Ramos (cell line): ENCODE measurements around the gene ME3.
"Not testable (repeated sequence)": the region's sequence is repeated elsewhere in the genome, so short reads cannot be mapped to it uniquely, and the experiment has no call there.

Experiments used
- in situ Hi-C: fragments of 300-500 bp; cut with MboI; formaldehyde crosslinking; loops from one replicate; pipeline ENCODE4 v1.14.3; 2022; ENCODE audit warnings: low sequenced_read_pairs; ENCODE audit not compliant: unreplicated experiment

Gene ME3

DNA sequence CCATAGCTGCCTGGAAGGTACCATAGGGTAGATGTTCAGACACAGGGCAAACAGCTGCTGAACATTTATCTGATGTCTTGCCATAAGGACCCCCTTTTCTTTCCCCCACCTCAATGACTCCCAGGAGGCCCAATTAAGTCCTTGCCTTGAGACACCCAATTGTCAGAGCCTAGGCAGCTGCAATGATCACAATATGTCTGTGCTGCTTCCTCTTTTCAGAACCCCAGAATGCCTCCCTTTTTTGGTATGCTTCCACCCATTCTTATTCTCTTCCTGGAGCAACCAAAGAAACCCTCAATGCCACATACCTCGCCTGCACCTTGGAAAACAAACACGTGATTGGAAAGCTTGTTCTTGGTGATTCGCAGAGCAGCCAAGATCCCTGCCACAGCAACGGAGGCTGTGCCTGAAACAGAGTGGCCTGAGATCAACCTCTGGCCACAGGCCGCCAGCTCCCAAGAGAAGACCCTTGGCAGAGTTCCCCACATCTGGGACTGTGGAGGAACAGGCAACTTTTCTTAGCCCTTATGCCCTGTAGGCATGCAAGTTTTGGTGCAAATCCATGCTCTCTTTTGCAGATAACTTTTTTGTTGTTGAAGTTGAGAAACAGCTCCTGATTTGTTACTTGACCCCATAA lies 222.3 kb downstream of the ME3 start:
- in situ Hi-C loops = loop anchor here (10.0 kb wide), 1 partner anchor 365 kb away; no protein-coding TSS in a partner anchor

DNA sequence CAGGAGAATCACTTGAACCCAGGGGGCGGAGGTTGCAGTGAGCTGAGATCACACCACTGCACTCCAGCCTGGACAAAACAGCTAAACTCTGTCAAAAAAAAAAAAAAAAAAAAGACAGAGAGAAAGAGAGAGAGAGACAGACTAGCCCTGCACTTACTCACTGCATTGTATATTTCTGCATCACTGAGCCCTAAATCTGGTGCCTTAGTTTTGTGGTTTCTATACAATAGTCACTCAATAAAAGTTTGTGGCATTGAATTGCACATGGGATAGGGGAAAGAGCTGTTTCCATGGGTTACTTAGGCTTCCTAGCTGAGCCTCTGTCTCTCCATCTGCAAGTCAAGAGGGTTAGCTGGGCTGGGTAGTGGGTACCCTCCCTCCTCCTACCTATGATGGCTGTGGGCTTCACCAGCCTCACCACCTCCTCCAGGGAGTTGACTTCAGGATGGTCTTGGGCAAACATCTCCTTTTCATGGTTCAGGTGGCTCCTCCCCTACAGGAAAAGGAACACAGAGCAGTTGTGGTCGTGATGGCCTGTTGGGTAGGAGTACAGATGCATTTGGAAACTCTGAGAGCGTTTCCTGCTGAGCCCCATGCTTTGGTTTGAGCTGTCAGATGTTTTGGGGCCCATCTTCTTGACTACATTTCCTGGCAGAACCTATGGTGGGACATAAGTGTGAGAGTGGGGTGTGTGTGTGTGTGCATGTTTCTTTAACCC lies 224.5 kb downstream of the ME3 start:
- in situ Hi-C loops = no loop called here

DNA sequence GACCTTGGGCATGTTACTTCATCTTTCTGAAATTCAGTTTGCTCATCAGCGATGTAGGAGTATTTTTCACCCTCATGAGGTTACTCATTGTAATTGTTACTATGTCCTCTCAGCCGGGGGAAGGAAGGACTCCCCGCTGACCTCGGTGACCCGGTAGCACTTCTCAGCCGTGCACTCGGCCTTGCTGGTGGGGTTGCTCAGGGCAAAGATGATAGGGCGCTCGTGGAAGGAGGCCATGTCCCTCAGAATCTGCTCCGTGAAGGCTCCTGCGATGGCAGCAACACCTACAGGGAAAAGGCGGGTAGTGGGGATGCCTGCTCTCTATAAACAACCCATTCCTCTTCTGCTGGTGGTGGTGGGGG lies 225.5 kb downstream of the ME3 start:
- in situ Hi-C loops = no loop called here

DNA sequence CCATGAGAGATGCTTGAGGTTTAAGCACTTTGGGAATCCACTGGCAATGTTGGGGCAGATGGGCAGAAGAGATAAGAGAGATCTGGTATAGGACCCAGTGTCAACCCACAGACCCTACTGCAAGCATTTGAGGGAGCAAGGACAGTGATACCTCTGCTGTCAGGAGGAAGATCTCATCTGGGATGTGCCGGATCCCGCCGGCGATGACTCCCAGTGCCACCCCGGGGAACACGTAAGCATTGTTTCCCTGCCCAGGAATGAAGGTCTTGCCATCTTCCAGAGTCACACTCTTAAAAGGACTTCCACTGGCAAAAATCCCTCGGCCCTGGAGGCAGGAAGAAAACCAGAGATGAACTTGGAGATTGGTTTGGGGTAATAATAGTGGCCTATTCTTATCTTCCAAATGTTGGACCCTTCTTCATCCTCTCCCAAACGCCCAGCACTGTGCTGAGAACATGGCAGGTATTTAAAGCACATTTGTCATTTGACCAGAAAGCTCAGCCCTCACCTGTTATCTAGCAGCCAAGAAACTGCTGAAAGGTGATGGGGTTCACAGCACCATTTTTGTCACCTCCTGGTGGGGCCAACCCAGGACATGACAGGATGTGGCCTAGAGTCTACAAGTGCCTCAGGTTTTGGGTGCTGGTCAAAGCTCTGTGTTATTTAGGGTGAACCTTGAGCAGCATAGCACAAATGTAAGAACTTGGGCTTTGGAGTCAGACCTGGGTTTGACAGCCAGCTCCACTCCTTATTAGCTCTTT lies 226.1 kb downstream of the ME3 start:
- in situ Hi-C loops = no loop called here

DNA sequence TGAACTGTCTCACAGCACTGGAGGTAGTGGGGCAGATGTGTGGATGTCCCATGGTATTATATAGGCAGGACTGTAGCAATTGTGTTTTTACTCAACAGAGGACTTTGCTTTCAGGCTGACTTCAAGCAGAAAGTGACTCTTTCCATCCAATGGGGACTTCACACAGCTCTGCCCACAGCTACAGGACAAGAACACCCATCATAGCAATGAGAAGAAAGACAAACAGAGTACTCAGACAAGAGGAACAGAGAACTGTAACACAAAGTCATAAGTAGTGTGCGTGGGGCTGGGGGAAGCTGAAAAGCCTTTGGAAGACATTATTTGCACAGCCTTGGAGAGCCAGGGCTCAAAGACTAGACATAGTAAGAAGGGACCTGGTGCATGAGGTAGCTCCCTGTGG lies 227.4 kb downstream of the ME3 start:
- in situ Hi-C loops = no loop called here

DNA sequence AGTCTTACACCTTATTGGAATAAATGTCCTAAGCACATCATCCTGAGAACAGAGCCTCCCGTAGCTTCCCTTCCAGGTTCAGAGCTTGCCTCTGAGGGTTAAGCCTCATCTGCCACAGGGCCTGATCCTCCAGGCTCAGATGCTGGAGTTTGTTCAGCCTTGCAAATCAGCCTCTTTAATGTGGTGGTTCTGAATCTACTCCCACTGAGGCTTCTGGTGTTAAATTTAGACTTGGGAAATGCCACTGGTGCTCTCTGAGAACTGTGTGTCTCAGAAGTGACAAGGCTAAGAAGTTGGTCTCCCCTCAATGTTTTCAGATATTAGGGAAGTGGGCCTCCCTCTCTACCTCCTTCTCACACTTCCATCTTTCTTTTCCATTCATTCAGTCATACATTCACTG lies 229.0 kb downstream of the ME3 start:
- in situ Hi-C loops = no loop called here

DNA sequence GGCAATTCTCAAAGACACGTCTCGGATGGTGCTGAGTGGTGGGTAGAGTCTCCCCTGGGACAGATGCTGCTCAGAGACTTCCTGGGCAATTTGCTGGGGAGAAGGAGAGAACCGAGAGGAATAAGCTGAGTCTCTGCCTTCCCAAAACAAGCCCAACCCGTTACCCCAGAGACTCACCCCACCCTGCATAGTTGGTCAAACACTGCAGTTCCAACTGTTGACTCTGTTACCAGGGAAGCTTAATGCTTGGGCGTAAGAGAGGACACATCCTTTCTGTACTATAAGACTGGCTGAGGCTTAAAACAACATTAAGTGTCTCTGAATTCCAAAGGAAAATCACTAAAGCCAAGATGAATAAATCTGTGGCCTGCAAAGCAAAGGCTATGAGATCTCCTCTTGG lies 229.6 kb downstream of the ME3 start:
- in situ Hi-C loops = no loop called here

DNA sequence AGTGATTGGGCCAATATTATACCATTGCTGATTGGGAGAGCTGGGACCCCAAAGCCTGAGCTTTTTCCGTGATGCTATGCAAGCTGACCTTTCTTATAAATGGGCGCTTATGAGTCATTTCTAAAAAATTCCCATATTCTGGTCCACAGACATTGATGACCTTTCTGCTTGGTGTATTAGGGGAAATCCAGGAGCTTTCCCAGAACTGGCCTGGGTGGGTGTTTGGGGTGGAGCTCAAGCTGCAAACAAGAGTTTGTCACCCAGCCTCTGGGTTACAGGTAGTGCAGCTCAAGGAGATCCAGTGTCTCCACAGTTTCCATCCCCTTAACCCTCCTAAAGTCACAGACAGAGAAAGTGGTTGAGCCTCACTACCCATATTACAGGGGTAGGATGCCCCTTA lies 230.0 kb downstream of the ME3 start:
- in situ Hi-C loops = no loop called here

DNA sequence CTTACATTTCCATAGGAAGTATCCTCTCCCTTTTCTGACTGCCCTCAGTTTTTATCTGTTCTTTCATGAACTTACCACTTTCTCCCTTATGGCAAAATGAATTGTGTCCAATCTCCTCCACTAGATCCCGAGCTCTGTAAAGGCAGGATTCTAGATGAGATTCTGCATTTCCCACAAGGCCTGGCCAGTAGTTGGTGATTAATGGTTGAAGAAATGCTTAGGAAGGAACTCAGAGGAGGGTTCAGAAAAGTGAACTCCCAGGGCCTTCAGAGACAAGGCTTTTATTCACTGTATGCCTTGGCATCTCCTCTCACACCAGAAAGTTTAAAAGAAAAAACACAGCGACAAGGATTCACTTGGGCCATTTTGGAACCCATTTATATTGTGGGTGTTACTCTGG lies 231.6 kb downstream of the ME3 start:
- in situ Hi-C loops = no loop called here

DNA sequence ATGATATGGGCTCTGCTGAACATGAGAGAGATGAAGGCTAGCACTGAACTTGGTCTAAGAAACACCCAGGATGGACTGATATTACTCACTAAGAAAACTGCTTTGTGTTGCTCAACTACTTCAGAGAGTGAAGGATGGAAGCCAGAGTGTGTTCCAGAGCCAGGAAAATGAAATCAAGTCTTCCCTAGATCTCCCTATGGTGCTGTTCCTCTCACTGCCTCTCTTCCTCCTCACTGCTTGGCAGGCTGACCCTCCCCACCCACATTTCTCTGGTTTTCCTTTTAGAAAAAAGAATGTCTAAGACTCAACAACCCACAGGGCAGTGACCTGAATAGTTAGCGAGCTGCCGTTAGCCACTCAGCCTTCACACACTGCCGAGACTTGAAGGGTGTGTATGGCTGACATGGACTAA lies 232.1 kb downstream of the ME3 start:
- in situ Hi-C loops = no loop called here

DNA sequence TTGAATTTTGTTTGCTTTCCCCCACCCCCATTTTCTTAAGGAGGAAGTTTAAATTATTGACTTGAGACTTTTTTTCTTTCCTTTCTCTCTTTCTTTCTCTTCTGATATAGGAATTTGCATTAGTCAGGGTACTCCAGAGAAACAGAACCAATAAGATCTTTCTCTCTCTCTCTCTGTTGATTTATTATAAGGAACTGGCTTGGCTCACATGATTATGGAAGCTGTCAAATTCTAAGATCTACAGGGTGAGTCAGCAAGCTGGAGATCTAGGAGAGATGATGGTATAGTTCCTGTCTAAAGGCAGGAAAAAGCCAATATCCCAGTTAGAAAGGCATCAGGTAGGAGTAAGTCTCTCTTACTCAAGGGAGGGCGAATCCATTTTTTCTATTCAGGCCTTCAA lies 233.7 kb downstream of the ME3 start:
- in situ Hi-C loops = no loop called here

DNA sequence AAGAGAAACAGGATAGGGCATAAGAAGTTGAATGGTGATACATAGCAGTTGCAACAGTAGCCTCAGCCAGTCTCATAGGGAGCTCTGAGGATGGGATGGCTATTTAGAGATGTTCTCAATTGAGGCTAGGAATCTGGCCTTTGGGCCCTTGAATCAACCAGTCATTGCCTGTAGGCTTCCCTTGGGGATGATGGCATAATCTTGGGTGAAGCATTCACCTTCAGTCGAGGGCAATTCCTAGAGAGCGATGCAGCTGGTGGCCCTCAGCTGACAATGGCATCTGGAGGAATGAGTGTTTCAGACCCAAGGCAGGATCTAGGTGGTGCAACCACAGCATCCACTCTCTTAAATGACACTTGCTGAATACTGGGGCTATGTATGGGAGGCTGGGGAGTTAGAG lies 236.7 kb downstream of the ME3 start:
- in situ Hi-C loops = no loop called here

DNA sequence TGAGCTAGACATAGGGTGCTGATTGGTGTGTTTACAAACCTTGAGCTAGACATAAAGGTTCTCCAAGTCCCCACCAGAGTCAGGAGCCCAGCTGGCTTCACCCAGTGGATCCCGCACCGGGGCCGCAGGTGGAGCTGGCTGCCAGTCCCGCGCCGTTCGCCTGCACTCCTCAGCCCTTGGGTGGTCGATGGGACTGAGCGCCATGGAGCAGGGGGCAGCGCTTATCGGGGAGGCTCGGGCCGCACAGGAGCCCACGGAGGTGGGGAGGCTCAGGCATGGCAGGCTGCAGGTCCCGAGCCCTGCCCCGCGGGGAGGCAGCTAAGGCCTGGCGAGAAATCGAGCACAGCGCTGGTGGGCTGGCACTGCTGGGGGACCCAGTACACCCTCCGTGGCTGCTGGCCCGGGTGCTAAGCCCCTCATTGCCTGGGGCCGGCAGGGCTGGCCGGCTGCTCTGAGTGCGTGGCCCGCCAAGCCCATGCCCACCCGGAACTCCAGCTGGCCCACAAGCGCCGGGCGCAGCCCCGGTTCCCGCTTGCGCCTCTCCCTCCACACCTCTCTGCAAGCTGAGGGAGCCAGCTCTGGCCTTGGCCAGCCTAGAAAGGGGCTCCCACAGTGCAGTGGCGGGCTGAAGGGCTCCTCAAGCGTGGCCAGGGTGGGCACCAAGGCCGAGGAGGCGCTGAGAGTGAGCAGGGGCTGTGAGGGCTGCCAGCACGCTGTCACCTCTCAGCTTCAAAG lies 238.9 kb downstream of the ME3 start:
- in situ Hi-C loops = not testable (repeated sequence)

DNA sequence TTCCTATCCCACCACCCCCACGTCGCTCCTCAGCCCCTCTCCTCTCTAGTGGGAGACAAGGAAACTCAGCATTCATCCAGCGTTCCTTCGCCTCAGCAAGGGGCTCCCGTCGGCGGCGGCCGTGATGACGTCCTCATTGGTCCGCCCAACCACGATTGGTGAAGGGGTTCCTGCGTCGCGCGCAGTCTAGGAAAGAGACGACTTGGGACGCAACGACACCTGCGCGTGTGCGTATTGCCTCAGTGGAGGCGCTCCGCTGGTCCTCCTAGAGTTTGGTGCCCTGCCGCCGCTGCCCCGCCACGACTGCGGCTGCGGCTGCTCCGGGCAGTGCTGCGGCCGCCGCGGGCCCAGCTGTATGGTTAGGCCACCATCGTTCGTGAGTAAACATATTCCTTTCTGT lies 241.2 kb downstream of the ME3 start:
- in situ Hi-C loops = no loop called here

DNA sequence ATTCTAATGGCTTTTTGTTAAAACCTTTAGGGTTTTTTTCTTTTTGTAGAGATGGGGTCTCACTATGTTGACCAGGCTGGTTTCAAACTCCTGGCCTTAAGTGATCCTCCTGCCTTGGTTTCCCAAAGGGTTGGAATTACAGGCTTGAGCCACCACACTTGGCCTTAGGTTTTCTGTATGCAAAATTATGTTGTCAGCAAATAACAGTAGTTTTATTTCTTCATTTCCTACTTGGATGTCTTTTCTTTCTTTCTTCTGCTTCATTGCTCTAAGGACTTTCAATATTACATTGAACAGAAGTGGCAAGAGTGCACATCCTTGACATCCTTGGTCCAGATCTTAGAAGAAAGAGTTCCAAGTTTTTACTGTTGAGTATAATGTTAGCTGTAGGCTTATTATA lies 245.0 kb downstream of the ME3 start:
- in situ Hi-C loops = no loop called here

DNA sequence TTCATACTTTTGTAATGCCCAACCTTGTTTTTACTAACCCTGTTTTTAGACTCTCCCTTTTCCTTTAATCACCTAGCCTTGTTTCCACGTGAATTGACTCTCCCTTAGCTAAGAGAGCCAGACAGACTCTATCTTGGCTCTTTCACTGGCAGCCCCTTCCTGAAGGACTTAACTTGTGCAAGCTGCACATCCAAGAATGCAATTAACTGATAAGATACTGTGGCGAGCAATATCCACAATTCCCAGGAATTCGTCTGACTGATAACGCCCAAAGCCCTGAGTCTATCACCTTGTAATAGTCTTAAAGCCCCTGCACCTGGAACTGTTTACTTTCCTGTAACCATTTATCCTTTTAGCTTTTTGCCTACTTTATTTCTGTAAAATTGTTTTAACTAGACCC lies 248.9 kb downstream of the ME3 start:
- in situ Hi-C loops = not testable (repeated sequence)

DNA sequence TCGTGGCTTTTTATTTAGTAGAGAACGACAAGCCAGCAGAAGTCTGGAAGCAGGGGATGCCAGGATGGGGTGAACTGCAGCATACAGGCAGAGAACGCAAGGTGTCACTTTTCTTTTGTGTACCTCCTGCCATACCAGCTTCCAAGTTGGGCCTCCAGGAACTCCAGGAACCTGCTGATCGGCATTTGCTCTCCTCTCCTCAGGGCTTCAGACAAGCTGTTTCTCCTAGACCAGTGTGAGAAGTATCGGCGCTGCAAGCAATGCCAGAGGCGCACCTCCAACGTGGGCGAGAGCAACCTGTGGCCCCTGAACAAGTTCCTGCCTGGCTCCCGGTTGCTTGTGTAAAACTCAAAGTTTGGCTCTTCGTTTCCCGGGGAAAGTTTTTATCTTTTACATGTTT lies 250.0 kb downstream of the ME3 start:
- in situ Hi-C loops = no loop called here

DNA sequence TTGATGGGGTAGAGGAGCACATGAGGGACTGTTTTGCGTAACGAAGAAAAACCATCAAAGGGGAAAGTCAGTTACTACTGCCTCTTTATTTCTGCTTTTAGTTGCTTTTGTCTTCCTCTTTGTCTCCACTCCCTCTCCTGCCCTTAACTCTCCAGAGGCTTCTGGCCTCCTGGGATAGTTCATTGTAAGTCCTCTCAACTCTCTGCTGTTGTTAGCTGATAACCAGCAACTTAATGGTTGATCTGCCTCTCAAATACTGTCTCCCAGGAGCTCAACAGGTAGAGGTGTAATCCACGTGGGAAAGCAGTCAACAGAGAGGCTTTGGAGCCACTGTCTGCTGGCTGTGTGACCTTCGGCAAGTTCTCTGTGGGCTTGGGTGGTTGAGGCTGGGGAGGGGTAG lies 250.5 kb downstream of the ME3 start:
- in situ Hi-C loops = no loop called here

DNA sequence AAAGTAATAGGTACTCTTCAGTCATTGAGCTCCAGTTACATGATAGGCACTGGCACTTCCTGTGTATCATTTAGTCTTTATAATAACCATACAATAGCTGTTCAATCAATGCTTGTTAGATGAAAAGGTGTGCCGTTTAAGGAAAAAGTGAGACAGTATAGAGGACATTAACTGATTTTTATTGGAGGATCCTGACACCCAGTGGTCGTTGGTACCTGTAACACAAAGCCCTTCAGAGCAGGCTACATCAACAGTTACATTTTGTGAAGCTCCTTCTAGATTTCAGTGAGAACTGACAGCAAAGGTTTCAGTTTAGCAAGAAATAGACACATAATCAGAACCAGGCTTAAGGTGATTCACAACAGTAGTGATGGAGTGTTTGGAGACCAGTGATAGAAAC lies 253.5 kb downstream of the ME3 start:
- in situ Hi-C loops = no loop called here

DNA sequence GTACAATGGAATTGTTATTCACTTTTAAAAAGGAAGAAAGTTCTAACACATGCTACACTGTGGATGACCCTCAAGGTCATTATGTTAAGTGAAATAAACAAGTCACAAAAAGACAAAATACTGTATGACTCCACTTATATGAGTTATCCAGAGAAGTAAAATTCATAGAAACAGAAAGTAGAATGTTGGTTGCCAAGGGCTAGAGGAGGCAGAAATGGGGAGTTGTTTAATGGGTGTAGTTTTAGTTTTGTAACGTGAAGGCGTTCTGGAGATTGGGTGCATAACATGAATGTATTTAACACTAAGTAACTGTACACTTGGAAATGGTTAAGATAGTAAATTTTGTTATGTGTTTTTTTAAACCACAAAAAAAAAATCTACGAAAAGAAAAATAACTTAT lies 253.9 kb downstream of the ME3 start:
- in situ Hi-C loops = no loop called here

DNA sequence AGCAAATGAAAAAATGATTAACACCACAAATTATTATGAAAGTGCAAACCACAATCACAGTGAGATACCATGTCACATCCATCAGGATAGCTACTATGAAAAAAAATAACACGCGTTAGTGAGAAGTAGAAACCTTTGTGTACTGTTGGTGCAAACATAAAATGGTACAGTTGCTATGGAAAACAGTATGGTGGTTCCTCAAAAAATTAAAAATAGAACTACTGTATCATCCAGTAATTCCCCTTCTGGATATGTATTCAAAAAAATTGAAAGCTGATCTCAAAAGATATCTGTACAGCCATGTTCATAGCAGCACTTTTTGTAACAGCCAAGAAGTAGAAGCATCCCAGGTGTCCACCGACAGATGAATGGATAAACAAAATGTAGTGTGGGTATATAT lies 254.3 kb downstream of the ME3 start:
- in situ Hi-C loops = no loop called here
